K562 (cell line): Measurements from ENCODE around the gene SLC35E1. TPM values are rescaled to one million over a fixed set of nuclear protein-coding genes. Genes with fewer than 3 reads are reported as not detected.

Experiments used
- ATAC-seq: fragments of 200-7000 bp; cut with Tn5 transposase; 3 replicates; pipeline ENCODE4 v1.9.1; 2020; ENCODE audit warnings: moderate library complexity
- BruUV-seq: library from RNA; stranded (reverse); fragments of 400-500 nt; replicated peaks from 2 replicates; lab custom pipeline; 2021; lab: Mats Ljungman, UMichigan
- CTCF ChIA-PET: fragments of 300-600 bp; formaldehyde crosslinking; extraction: SDS; loops from one replicate; lab custom pipeline; 2021; ENCODE audit warnings: low intra/inter-chr PET ratio; lab: Yijun Ruan, JAX
- POLR2A ChIA-PET: fragments of 300-600, 350-650 bp; sonication (Branson Sonifier 250); formaldehyde crosslinking; extraction: SDS; loops from one replicate; lab custom pipeline; 2021; ENCODE audit warnings: antibody characterized with exemption, inconsistent platforms; lab: Yijun Ruan, JAX
- DNase-seq, 4 experiments: peaks; one replicate each; pipeline versions ENCODE4 v3.0.0 to v3.0.0-alpha.2; 2011 to 2018; ENCODE audit warnings: low spot score in 3 of 4, mixed read lengths in 3 of 4; ENCODE audit errors: extremely low read depth in 1 of 4
- FAIRE-seq: peaks from 2 replicates; lab custom pipeline; 2011; peaks lifted over from hg19 to GRCh38; lab: Jason Lieb, UNC
- H2AFZ ChIP-seq: 2 replicates; pipeline ENCODE4 v1.6.0; 2011; ENCODE audit warnings: low read depth, low read length, control low read depth, inconsistent platforms
- H3K27ac ChIP-seq: fragments of 200-600 bp; 3 replicates; pipeline ENCODE4 v1.8.0; 2011; ENCODE audit warnings: low read depth, mild to moderate bottlenecking, control low read depth, inconsistent platforms, low read length, moderate library complexity, mixed read lengths; ENCODE audit errors: extremely low read depth
- H3K27me3 ChIP-seq, 2 experiments: fragments of 300-600 bp in 1 of 2; 2 replicates in 1 of 2; 3 replicates in 1 of 2; pipeline versions ENCODE4 v1.6.0 to v1.8.0; 2011; ENCODE audit warnings: inconsistent platforms in 2 of 2, low read length in 2 of 2, mild to moderate bottlenecking in 1 of 2, mixed read lengths in 1 of 2, moderate library complexity in 1 of 2; ENCODE audit not compliant: control insufficient read depth in 2 of 2, insufficient read depth in 2 of 2
- H3K36me3 ChIP-seq: fragments of 300-600 bp; 3 replicates; pipeline ENCODE4 v1.8.0; 2011; ENCODE audit warnings: mild to moderate bottlenecking, low read length, inconsistent platforms; ENCODE audit not compliant: control insufficient read depth, insufficient read depth
- H3K4me1 ChIP-seq, 2 experiments: fragments of 200-600 bp in 1 of 2; replicated peaks in 1 of 2; 2 replicates in 1 of 2; 3 replicates in 1 of 2; pipeline versions ENCODE4 v1.5.1 to v1.8.0; 2011; ENCODE audit warnings: inconsistent platforms in 2 of 2, low read length in 2 of 2, mild to moderate bottlenecking in 1 of 2, mixed read lengths in 1 of 2, moderate library complexity in 1 of 2; ENCODE audit not compliant: control insufficient read depth in 2 of 2, insufficient read depth in 2 of 2
- H3K4me2 ChIP-seq: 2 replicates; pipeline ENCODE4 v1.6.1; 2011; ENCODE audit warnings: low read length, control low read depth, inconsistent platforms, mixed read lengths; ENCODE audit not compliant: insufficient read depth
- H3K4me3 ChIP-seq: fragments of 200-600 bp; sonication (generic), shearing (Covaris generic); 2 replicates; pipeline ENCODE4 v1.5.1; 2016; ENCODE audit warnings: control low read depth, inconsistent platforms
- H3K79me2 ChIP-seq: fragments of 200-600 bp; 3 replicates; pipeline ENCODE4 v1.8.0; 2011; ENCODE audit warnings: low read length, inconsistent platforms; ENCODE audit not compliant: control insufficient read depth, insufficient read depth
- H3K9ac ChIP-seq, 2 experiments: 2 replicates each; pipeline versions ENCODE4 v1.6.0 to v1.6.1; 2011; ENCODE audit warnings: low read depth in 2 of 2, low read length in 2 of 2, control low read depth in 1 of 2, inconsistent platforms in 1 of 2, mild to moderate bottlenecking in 1 of 2, mixed read lengths in 1 of 2; ENCODE audit not compliant: insufficient read depth in 1 of 2
- H3K9me1 ChIP-seq: one replicate; pipeline ENCODE4 v1.6.0; 2011; ENCODE audit warnings: inconsistent platforms, mild to moderate bottlenecking, low read length, moderate library complexity; ENCODE audit not compliant: control insufficient read depth, insufficient read depth
- H3K9me3 ChIP-seq: replicated peaks from 2 replicates; pipeline ENCODE4 v1.5.1; 2011; ENCODE audit warnings: low read depth, low read length, inconsistent platforms; ENCODE audit not compliant: control insufficient read depth, insufficient read depth
- H4K20me1 ChIP-seq: replicated peaks from 2 replicates; pipeline ENCODE4 v1.6.1; 2011; ENCODE audit warnings: low read length, inconsistent platforms, mixed read lengths; ENCODE audit not compliant: control insufficient read depth, insufficient read depth
- KLF6 ChIP-seq: fragments of 250-450 bp; sonication (Bioruptor Pico); IDR thresholded peaks from 2 replicates; pipeline ENCODE4 v1.4.0; 2020; ENCODE audit warnings: mild to moderate bottlenecking, moderate library complexity, borderline replicate concordance
- SPI1 ChIP-seq: IDR thresholded peaks from 2 replicates; pipeline ENCODE4 v1.6.1; 2011; ENCODE audit warnings: low read depth, low read length, control low read depth, borderline replicate concordance
- XRCC4 ChIP-seq: IDR thresholded peaks from one replicate; pipeline ENCODE4 v1.6.1; 2011; ENCODE audit not compliant: insufficient read depth, insufficient read length; ENCODE audit errors: extremely low read depth
- ZBTB5 ChIP-seq: fragments of 450-650 bp; IDR thresholded peaks from 2 replicates; pipeline ENCODE4 v1.6.1; 2017; ENCODE audit warnings: antibody characterized with exemption
- ZKSCAN3 ChIP-seq: fragments of 250-450 bp; sonication (Bioruptor Pico); IDR thresholded peaks from 2 replicates; pipeline ENCODE4 v1.4.0; 2020
- ZNF175 ChIP-seq: fragments of 200-800 bp; sonication (Bioruptor generic); IDR thresholded peaks from 2 replicates; pipeline ENCODE4 v1.6.1; 2016; ENCODE audit warnings: low read depth, mild to moderate bottlenecking, missing genetic modification characterization, missing compliant biosample characterization
- ZNF316 ChIP-seq: fragments of 450-650 bp; IDR thresholded peaks from 2 replicates; pipeline ENCODE4 v1.6.1; 2016
- WGBS: fragments of 100-300 bp; shearing (Covaris generic); methylation state at CpG from one replicate; pipeline ENCODE4 v1.1.6; 2016; ENCODE audit warnings: low coverage, mixed read lengths; ENCODE audit not compliant: insufficient coverage; ENCODE audit errors: missing lambda C conversion rate; 5-methylcytosine and 5-hydroxymethylcytosine counted together
- in situ Hi-C: fragments of 300-500 bp; cut with MboI; formaldehyde crosslinking; loops from 4 replicates; pipeline ENCODE4 v1.15.0; 2018; ENCODE audit warnings: inconsistent platforms, mixed read lengths
- intact Hi-C: fragments of 100-400 bp; cut with micrococcal nuclease; formaldehyde crosslinking; loops from 2 replicates; pipeline ENCODE4 v1.14.2; 2022
- polyA plus RNA-seq, 8 experiments: library from polyadenylated mRNA; depleted of rRNA in 4 of 8; stranded (reverse) in 5 of 8; unstranded in 3 of 8; fragments of >200 nt; fragmentation: Nextera tagmentation in 2 of 8; fragmentation: Illumina TruSeq in 1 of 8; extraction: Ambion mirVana in 2 of 8; extraction: Trizol in 1 of 8; gene quantifications; 2 replicates each; pipeline versions ENCODE4 v1.2.1 to v1.2.3, GENCODE V29; 2011 to 2014; ENCODE audit warnings: inconsistent platforms in 1 of 8, missing spikeins in 1 of 8
- total RNA-seq, 7 experiments: library from RNA; depleted of rRNA in 6 of 7; stranded (reverse); fragments of >200 nt in 6 of 7; fragmentation: Illumina TruSeq in 2 of 7; extraction: Trizol in 2 of 7; gene quantifications; 2 replicates each; pipeline versions ENCODE4 v1.2.1 to v1.2.3, GENCODE V29; 2011 to 2021; ENCODE audit warnings: low replicate concordance in 1 of 7

SLC35E1 gene
- total and polyA plus RNA-seq, 9 of the 15 experiments (the other 6 are each of a cell fraction or from before 2014, with no cell fraction given), result 15.0 to 40.1 (median 25.7) TPM

DNA sequence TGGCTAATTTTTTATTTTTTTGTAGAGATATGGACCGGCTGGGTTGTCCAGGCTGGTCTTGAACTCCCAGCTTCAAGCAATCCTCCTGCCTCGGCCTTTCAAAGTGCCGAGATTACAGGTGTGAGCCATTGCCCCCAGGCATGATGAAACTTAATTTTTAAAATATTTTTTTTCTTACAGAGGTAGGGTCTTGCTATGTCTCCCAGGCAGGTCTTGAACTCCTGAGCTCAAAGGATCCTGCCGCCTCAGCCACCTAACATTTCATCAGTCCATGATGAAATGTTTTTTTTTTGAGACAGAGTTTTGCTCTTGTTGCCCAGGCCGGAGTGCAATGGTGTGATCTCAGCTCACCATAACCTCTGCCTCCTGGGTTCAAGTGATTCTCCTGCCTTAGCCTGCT lies 63.7 kb downstream of the SLC35E1 start:
- H4K20me1 ChIP-seq, result no peaks in the 10 kb centered on the region
- no peak overlapping the region for H3K27ac ChIP-seq
- H3K4me2 ChIP-seq, result no peak overlapping the region
- no peaks in the 10 kb centered on the region for H3K9me1 ChIP-seq
- no peak overlapping the region for H2AFZ ChIP-seq
- FAIRE-seq (no peak), ATAC-seq (no peak), DNase-seq (no peak)
- H3K36me3 ChIP-seq, result peaks cover 34% of the 10 kb centered on the region; the same call in 2 of the 3 replicates
- H3K27me3 ChIP-seq, result no peaks in the 10 kb centered on the region
- intact Hi-C loops, result no loop called here
- POLR2A ChIA-PET, result no interaction called here
- H3K79me2 ChIP-seq, result no peaks in the 10 kb centered on the region
- in situ Hi-C loops, result no loop called here
- no peak overlapping the region for H3K4me3 ChIP-seq
- H3K9me3 ChIP-seq, result no peaks in the 10 kb centered on the region
- WGBS, result 85% methylated on average over 5 of the region's 5 CpGs
- CTCF ChIA-PET, result no interaction called here
- BruUV-seq, result no TSS peak
- no peaks in the 10 kb centered on the region; a peak in 1 of 5 replicates for H3K4me1 ChIP-seq
- TF ChIP-seq XRCC4, result no peak
- TF ChIP-seq ZNF316, result no peak
- TF ChIP-seq ZKSCAN3 (CRISPR knock-in tag), result no peak
- TF ChIP-seq ZNF175, result no peak
- TF ChIP-seq SPI1, result no peak
- no peak for TF ChIP-seq ZBTB5
- TF ChIP-seq KLF6 (CRISPR knock-in tag), result no peak
- H3K9ac ChIP-seq, result no peak overlapping the region
